ENCODE results near the gene MARF1.

GRCh38 chr16:15548482-15548891, 94.5 kb downstream of the MARF1 start:
- no peak for TF ChIP-seq CTCF (IDR thresholded peaks at IDR 0.05)
- TF ChIP-seq POLR2A (IDR thresholded peaks at IDR 0.05): no peak

All from lower leg skin (tissue), 3 donors.